Heart left ventricle (tissue), 13 donors: Measurements from ENCODE around the gene DCPS.
"Not testable (repeated sequence)": the region's sequence is repeated elsewhere in the genome, so short reads cannot be mapped to it uniquely, and the experiment has no call there.

Experiments
- CTCF ChIP-seq, 12 donors: fragments of 200-600 bp; sonication (generic) in 4 of 12; IDR thresholded peaks; one replicate each; pipeline versions ENCODE4 v1.5.0 to v1.8.0; 2018 to 2022; ENCODE audit warnings: antibody characterized with exemption in 12 of 12, mild to moderate bottlenecking in 5 of 12
- POLR2A ChIP-seq, 2 donors: fragments of 450-650 bp; IDR thresholded peaks; one replicate each; pipeline ENCODE4 v1.6.1; 2017; ENCODE audit warnings: antibody characterized with exemption in 2 of 2, mild to moderate bottlenecking in 2 of 2, moderate library complexity in 2 of 2
- donor health status: ischemic (EF 13 %, LVEDD 7.1; RV severe dilation, severe dysfunction).
- donor health status: DM: no; HTN: yes; CAD: no.
- donor health status: DM: no; HTN: no; CAD: no.
- donor health status: ischemic (EF 25% LVEDD 6.9; RV normal size, moderate dysfunction).
- donor health status: ischemic (EF 25% LVEDD 5.7; RV mildly dilated, moderate dysfunction).
- donor health status: ischemic (EF 35%, LVEDD 5.7; RV mildly dilated, moderate dysfunction).
- donor health status: nonischemic (EF 11% LVEDD 7.7; RV severe dilation, severe dysfunction).
- donor health status: DM: yes; HTN: yes; CAD: no.
- donor health status: PGD.
- donor health status: ischemic (EF 29% LVEDD 5.4; RV normal size, mild dysfunction).
- donor health status: nonischemic (EF 23%, LVEDD 6.1; RV moderate dilation, normal function).

- TF ChIP-seq POLR2A, CTCF (IDR thresholded peaks at IDR 0.05): not testable (repeated sequence)
Measured at GRCh38 chr11:126308771-126309170, 4.9 kb downstream of the DCPS start.
